Fibroblast of skin of scalp (primary cell): Measurements from ENCODE around the gene PBX1.
A peak's percentile ranks its signal among the peaks of the same experiment; 100 is the strongest.

Experiments used
- DNase-seq: peaks from one replicate; pipeline ENCODE4 v3.0.0-alpha.2; 2013

The PBX1 gene

GRCh38 chr1:164785841-164786534 is 227.0 kb downstream of the PBX1 start:
- DNase-seq = no peak

DNA sequence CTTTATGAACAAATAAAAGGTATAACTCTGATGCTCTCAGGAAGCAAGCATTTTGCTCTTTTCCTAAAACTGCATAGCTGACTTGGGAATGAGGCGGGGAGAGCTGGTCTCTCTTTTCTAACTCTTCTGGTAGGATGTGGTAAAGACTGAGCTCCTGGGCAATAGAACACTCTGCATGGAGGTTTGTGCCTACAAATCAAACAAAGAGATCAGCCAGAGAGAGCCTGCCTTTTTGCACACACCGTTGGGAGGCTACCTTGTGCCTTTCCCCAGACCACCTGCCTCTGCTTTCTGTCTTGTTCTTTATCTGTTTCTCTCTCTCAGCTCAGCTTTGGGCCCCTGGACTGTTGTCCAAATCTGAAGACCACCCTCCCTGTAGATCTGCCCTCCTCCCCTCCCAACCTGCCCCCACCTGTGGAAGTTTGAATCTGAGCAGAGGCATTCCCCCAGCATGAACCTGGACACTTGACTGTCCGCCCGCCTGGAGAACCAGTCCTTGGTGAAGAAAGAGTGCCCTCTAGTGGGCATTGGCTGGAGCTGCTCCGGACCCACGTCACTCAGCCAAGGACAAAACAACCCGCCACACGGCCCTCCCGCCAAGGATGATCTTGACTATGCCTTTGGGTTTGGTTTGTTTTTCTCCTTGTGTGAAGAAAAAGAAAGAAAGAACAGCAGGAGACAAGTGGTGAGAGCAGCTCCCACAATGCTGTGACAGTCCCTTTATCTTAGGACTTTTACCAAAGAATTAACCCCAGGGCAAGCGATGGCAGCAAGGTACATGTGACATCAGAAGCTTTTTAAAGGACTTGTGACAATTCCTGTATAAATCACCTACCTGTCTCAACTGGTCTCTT is 228.2 kb downstream of the PBX1 start:
- peak; percentile 77 for DNase-seq

- DNase-seq = no peak
These were observed 228.8 kb downstream of the PBX1 start for GRCh38 chr1:164787834-164788231.

GRCh38 chr1:164790081-164790480 is 231.1 kb downstream of the PBX1 start:
- DNase-seq = no peak

GRCh38 chr1:164792410-164793004 is 233.5 kb downstream of the PBX1 start:
- DNase-seq = no peak

DNA sequence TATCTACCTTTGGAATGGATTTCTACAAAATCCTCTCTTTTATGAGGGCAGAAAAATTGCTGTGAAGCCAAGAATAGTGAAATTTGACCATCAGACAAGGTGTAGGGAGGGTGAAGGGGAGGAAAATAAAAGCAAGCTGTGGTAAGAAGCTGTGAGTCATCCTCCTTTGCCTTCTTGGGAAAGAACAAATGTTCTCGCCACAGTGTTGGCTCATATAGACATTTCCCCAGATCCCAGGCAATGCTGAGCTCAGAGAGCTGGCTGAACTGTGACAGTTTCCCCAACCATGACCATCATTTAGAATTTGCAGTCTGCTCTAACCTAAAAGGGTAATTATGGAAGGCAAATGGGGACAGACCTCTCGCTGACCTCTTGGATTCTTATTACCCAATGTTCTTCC is 235.4 kb downstream of the PBX1 start:
- peak; percentile 82 for DNase-seq

- no peak for DNase-seq
These were observed 237.9 kb downstream of the PBX1 start for GRCh38 chr1:164796916-164797315.

- no peak for DNase-seq
These were observed 242.3 kb downstream of the PBX1 start for GRCh38 chr1:164801246-164801731.

DNA sequence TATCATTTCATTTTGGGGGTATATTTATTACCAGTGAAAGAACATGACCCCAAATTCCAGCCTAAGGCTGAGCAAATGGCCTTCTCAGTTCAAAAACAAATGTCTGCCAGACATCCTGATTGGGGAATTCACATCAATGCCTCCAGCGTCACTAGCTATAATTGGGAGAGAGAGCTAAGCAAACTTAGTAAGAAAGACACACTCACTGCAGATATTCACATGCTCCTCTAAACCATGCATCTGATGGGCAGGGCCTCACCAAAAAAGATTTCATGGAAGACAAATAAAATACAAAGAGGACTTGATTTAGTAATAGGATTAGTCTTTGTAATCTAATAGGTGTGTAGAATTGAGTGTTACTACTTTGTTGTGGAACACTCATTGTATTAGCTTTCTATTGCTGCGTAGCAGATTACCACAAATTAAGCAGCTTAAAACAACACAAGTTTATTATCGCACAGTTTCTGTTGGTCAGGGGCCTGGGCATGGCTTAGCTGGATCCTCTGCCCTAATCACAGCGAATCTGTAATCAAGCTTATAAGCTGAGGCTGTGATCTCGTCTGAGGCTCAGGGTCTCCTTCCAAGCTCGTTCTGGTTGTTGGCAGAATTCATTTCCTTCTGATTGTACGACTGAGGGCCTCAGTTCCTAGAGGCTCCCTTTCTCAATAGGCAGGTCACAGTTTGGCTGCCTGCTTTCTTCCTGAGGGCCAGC is 243.0 kb downstream of the PBX1 start:
- no peak for DNase-seq

DNA sequence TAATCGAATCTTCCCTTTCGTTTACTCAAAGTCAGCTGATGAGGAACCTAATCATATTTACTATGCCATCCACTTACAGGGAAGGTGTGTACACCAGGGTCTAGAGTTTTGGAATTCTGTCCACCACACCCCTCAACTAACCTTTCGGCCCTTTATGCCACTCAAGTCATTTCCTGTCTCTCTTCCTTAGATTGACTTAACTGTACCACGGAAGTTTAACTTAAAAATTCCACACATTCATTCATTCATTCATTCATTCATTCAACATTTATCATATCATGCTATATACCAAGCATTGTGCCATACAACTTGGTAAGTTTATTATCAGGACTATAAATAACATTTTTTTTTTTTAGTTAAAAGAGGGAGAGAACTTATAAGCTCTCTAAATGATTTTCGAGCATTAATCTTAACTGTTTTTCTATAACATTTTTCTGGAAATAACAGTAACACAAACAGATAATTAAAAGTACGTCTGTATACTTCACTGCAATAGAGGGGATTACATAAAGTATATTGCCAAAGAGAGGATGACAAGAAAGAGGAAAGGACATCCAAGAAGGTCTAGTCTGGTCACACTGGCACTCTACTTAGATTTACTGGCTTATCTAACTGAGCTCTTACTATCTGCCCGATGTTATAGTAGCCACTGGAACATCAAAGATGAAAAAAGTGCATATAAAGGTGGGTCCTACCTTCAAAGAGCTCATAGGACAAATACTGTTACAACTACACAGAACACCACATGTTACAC is 243.7 kb downstream of the PBX1 start:
- no peak for DNase-seq

- DNase-seq = peak; percentile 92
These were observed 244.4 kb downstream of the PBX1 start for GRCh38 chr1:164803366-164803765.

- DNase-seq = no peak
These were observed 245.4 kb downstream of the PBX1 start for GRCh38 chr1:164804366-164804765.

DNA sequence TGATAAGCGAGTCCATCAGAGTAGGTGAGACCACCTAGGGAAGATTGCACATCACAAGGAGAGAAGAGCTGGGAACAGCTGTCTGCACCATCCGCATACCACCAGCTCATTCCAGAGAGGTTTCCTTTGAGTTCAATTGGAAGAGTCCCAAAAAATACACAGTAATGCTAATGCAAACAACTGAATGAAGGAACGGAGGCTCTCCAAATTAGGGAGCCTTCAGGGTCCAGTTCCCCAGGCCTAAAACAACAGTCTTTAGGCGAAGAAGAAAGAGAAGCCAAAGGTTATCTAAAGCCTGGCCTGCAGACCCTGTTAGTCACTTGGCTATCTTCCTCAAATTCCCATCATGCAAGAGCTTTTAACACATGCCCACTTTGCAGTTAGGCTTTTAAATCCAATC is 246.4 kb downstream of the PBX1 start:
- DNase-seq = peak; percentile 47

- no peak for DNase-seq
These were observed 247.5 kb downstream of the PBX1 start for GRCh38 chr1:164806531-164806930.

DNA sequence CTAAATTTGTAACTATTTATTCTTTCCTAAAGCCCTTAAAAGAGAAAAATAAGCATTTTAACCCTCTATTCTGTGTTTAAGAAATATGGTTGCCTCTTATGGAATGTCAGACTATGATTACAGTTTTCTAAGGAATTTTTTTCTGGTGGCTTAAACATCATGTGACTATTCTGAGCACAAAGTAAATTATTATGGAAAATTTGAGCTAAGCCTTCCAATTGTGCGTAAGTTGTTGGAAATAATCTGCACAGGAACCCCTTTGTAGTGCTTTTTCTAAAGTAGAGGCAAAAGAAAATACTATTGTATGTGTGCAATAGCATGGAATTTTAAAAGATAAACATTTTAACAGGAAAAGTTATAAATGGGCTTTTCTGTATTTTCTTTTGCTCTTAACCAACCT is 254.8 kb downstream of the PBX1 start:
- no peak for DNase-seq

DNA sequence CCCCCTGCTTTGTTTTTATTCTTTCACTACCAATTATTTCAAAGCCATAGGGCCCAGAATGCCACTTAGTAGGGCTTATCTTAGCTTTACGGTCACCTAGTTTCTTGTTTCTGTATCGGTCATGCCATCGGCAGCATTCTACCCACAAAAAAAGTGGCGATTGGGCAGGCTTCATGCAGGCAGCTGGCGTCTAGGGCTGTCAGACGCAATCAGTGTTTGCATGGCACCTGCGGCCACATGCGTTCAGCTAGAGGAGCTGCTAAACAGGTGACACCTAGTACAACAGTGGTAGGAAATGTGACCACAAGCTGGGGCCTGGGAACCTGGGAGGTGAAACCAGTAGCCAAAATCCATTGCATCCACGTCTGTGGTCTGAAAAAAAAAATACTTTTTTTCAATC is 262.7 kb downstream of the PBX1 start:
- DNase-seq = no peak

DNA sequence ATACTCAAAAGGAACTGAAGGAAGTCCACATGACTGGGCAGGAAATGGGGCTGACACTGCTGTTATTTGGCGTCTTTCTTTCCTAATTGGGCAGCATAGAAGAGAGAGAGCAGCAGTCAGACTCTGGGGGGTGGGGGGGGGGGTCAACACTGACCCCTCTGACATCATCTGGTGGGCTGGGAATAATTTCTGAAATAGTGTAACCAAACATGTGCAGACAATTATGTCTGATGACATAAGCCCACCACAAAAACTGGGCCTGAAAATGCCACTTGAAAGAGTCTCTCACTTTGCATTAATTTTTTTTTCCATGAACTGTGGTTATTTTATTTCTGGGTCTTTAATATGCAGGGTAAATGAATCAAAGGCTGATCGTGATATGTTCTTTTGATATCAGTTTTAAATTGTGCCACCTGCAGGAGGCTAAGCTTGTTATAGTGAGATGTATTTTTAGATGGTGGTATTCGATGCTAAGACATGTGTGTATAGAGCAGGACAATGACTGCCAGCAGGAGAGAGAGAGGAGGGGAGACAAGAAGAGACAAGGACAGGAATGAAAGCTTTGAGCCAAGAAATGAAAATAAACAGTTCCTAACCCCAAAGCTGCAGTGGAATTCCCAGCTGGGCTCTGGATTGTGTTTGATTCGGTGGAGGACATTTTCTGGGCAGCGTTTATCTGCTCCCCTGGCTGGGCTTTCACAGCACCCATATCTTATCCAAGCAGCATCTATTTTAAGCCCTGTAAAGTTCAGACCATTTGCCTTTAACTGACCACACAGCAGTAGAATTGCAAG is 264.7 kb downstream of the PBX1 start:
- DNase-seq = peak; percentile 54

DNA sequence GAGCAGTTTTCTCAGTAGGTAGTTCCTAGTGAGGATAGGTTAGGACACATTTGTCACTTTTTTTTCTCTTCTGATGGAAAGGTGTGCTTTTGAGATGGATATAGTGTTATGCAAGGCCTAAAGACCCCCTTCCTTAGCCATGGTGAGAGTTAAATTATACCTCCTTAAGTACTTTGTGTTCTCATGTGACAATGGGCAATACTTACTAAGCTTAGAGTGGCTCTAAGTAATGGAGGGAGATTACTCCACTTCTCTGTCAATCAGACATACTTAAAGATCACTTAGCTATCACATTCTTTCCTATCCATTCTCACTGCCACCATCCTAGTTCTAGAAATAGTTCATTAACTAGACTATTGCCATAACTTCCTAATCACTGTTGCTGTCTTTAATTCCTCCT is 265.6 kb downstream of the PBX1 start:
- no peak for DNase-seq

- no peak for DNase-seq
These were observed 271.6 kb downstream of the PBX1 start for GRCh38 chr1:164830628-164831027.

DNA sequence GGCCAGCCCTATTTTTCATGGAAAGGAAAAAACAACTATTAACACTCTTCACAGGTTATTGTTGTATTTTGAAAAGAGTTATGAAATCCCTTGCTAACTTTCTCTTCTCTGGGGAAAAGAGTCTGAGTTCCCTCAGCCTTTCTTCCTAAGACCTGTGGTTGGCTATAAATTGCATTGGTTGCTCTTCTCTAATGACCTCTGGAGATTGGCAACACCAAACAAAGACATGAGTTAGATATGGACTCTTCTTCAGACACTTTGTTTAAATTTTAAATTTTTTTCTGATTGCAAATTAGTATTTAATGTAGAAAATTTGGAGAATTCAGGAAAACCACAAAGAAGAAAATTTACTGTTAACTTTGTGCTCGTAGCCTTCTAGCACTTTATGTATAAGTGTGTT is 275.7 kb downstream of the PBX1 start:
- DNase-seq = peak; percentile 11

- no peak for DNase-seq
These were observed 277.6 kb downstream of the PBX1 start for GRCh38 chr1:164836614-164837018.
